ENCODE measurements around the gene MRGPRD. TPM values are rescaled to one million over a fixed set of nuclear protein-coding genes. Genes with fewer than 3 reads are reported as not detected.

The MRGPRD gene
- total RNA-seq, 4 donors from 2014 or later: not detected

DNA sequence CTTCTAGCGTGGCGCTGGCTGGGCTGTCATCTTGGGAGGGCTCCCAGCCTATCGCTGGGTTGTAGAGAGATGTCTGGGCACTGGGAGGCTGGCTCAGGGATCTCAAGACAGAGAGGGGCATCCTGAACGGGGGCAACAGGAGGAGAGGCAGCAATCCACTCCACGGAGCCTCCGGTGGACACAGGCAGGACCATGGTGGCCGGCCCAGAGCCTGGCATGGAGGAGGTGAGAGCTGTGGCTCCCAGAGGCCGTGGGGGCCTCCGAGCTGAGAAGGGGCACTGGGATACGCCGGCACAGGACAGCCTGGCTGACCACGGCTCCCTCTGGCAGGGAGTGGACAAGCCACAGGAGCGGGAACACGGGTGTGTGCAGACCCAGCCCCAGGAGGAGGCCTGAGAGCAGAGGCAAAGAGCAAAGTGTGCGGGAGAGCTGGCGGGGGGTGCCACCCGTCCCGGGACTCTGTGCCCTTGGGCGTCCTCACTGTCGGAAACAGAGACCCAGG, 23.1 kb upstream of the MRGPRD start:
- 85 to 91% methylated on average over 16 to 20 of the region's 20 CpGs for WGBS, 2 donors
- no peaks in the 10 kb centered on the region for H3K9me3 ChIP-seq
- H3K27ac ChIP-seq: no peak overlapping the region
- no peak overlapping the region for H3K4me3 ChIP-seq (replicated peaks in 1 of 3)
- no peak for DNase-seq
- peaks cover 0 to 26% of the 10 kb centered on the region in 2 donors for H3K4me1 ChIP-seq
- no peaks in the 10 kb centered on the region for H3K36me3 ChIP-seq
- no peaks in the 10 kb centered on the region for H3K27me3 ChIP-seq
- intact Hi-C loops (cut with DNase I): no loop called here
- TF ChIP-seq, protein P1, sequence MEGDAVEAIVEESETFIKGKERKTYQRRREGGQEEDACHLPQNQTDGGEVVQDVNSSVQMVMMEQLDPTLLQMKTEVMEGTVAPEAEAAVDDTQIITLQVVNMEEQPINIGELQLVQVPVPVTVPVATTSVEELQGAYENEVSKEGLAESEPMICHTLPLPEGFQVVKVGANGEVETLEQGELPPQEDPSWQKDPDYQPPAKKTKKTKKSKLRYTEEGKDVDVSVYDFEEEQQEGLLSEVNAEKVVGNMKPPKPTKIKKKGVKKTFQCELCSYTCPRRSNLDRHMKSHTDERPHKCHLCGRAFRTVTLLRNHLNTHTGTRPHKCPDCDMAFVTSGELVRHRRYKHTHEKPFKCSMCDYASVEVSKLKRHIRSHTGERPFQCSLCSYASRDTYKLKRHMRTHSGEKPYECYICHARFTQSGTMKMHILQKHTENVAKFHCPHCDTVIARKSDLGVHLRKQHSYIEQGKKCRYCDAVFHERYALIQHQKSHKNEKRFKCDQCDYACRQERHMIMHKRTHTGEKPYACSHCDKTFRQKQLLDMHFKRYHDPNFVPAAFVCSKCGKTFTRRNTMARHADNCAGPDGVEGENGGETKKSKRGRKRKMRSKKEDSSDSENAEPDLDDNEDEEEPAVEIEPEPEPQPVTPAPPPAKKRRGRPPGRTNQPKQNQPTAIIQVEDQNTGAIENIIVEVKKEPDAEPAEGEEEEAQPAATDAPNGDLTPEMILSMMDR (IDR thresholded peaks at IDR 0.05): no peak
- no peak for TF ChIP-seq POLR2A (IDR thresholded peaks at IDR 0.05)

DNA sequence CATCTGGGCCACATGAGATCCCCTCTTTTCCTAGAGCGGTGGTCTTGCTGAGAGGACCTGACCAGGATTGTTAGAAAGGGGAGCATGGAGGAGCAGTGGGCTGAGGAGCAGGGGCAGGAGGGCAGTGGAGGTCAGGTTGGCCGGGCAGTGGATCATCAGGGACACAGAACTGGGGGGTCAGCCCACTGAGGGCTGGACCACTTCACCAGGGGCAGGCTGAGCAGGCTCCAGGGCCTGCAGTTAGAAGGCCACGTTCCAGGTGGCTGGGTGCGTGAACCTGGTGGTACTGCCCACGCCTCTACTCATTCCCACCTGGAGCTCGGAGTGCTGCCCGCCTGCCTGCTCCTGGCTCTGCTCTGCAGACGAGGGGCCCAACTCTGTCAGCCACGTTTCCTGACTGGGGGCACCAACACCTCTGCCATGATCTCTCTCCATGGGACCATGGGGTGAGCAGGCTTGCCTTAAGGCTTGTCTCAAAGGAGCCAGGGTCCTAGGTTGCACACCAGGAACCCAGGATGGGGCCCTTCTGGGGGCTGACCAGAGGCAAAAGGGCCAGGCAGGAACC, 22.6 kb upstream of the MRGPRD start:
- 90 to 95% methylated on average over 2 to 6 of the region's 9 CpGs for WGBS, 2 donors
- DNase-seq: no peak
- Histone ChIP-seq H3K4me3 (replicated peaks in 1 of 3) (no peak overlapping the region), H3K4me1 (peaks cover 0 to 26% of the 10 kb centered on the region in 2 donors), H3K36me3 (no peaks in the 10 kb centered on the region), H3K27ac (no peak overlapping the region), H3K27me3 (no peaks in the 10 kb centered on the region), H3K9me3 (no peaks in the 10 kb centered on the region)
- intact Hi-C loops (cut with DNase I): no loop called here
- TF ChIP-seq, protein P1 (IDR thresholded peaks at IDR 0.05): no peak
- no peak for TF ChIP-seq POLR2A (IDR thresholded peaks at IDR 0.05)

DNA sequence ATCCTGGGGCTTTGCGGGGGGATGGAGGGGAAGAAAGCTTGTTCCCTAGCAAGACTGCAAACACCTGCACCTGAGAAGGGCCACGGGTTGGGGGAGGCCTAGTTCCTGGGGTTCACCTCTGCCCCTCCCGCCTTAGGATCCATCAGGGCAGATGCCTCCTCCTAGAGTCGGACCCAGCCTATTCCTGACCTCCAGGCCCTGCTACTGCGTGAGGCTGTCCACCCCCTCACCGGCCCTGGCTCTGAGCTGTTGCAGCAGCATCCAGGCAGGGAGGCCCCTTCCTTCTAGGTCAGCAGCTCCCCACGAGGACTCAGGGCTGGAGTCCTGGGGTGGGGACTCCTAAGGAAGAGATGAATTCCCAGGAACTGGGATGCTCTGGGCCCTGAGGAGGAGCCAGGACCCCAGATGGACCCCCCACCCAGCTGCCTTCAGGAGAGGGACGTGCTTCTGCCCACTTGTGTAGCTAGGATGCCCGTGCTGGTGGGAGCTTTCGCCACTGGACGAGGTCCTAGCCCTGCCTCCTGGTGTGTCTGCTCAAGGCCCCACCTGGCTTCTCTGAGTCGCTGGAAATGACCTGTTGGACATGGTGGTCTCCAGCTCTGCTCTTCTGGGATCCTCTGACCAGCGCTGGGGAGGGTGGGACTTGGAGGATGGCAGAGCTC, 21.9 kb upstream of the MRGPRD start:
- Histone ChIP-seq H3K27me3 (no peaks in the 10 kb centered on the region), H3K27ac (no peak overlapping the region), H3K4me3 (replicated peaks in 1 of 3) (no peak overlapping the region), H3K4me1 (peaks cover 0 to 26% of the 10 kb centered on the region in 2 donors), H3K36me3 (no peaks in the 10 kb centered on the region), H3K9me3 (no peaks in the 10 kb centered on the region)
- WGBS, 2 donors: 73 to 89% methylated on average over 8 to 9 of the region's 13 CpGs
- TF ChIP-seq, protein P1 (IDR thresholded peaks at IDR 0.05): no peak
- TF ChIP-seq POLR2A (IDR thresholded peaks at IDR 0.05): no peak
- no peak for DNase-seq
- intact Hi-C loops (cut with DNase I): no loop called here

DNA sequence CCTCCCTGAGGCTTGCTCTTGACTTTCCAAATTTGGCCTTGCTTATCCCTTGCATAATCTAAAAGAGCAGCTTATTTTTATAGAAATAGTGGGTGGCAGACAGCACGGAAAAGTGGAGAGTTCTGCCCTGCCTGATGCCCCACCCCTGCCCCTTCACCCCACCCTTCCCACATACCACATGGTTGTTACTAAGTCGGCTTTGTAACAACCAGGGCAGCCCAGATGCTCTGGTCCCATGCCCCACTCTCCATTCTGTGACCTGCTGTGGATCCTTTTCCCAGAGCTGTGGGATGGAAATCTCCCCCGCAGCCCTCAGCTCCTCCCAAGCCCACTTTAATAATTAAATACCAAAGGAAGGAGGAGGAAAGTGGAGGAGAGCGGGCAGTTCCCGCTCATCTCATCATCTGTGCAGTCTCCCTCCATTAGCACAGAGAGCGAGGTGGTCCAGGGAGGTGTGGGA, 21.4 kb upstream of the MRGPRD start:
- peaks cover 0 to 20% of the 10 kb centered on the region in 2 donors for H3K4me1 ChIP-seq
- intact Hi-C loops (cut with DNase I): no loop called here
- no peak for DNase-seq
- H3K4me3 ChIP-seq (replicated peaks in 1 of 3): no peak overlapping the region
- H3K27me3 ChIP-seq: no peaks in the 10 kb centered on the region
- H3K36me3 ChIP-seq: no peaks in the 10 kb centered on the region
- H3K27ac ChIP-seq: no peak overlapping the region
- 80 to 86% methylated on average over 6 of the region's 6 CpGs for WGBS, 2 donors
- H3K9me3 ChIP-seq: no peaks in the 10 kb centered on the region
- TF ChIP-seq POLR2A (IDR thresholded peaks at IDR 0.05): no peak
- TF ChIP-seq, protein P1 (IDR thresholded peaks at IDR 0.05): no peak

All from thyroid gland (tissue), 4 donors.